Measurements from ENCODE around the gene LILRA6. TPM values are rescaled to one million over a fixed set of nuclear protein-coding genes. Genes with fewer than 3 reads are reported as not detected.
A peak's percentile ranks its signal among the peaks of the same experiment; 100 is the strongest.

LILRA6 gene
- total and polyA plus RNA-seq, 2 of the 13 experiments (the other 11 are each of a cell fraction or from before 2014, with no cell fraction given) = not detected

GRCh38 chr19:54191011-54191810, 51.4 kb downstream of the LILRA6 start, which contains the start of gene TSEN34 (continued):
- TF ChIP-seq TARDBP (CRISPR knock-in tag; IDR thresholded peaks at IDR 0.05) (no peak; the same call in 1 of the 2 replicates), ZNF543 (CRISPR knock-in tag; IDR thresholded peaks at IDR 0.05) (no peak), ZBTB26 (CRISPR knock-in tag; IDR thresholded peaks at IDR 0.05; ENCODE audit: borderline replicate concordance) (no peak; the same call in 1 of the 2 replicates), FOXJ3 (CRISPR knock-in tag; IDR thresholded peaks at IDR 0.05; ENCODE audit: borderline replicate concordance) (no peak), KLF11 (CRISPR knock-in tag; IDR thresholded peaks at IDR 0.05) (no peak), ZSCAN20 (CRISPR knock-in tag; IDR thresholded peaks at IDR 0.05; ENCODE audit: borderline replicate concordance) (0 out of 2 replicates have a peak, but pooled peaks have one; percentile 31), ZNF30 (CRISPR knock-in tag; IDR thresholded peaks at IDR 0.05) (no peak), ZNF367 (CRISPR knock-in tag; IDR thresholded peaks at IDR 0.05; ENCODE audit: borderline replicate concordance) (no peak), ZNF83 (CRISPR knock-in tag; IDR thresholded peaks at IDR 0.05; ENCODE audit: borderline replicate concordance) (no peak), SP4 (CRISPR knock-in tag; IDR thresholded peaks at IDR 0.05) (no peak; the same call in none of the 2 replicates)
- TF ChIP-seq, protein P1, sequence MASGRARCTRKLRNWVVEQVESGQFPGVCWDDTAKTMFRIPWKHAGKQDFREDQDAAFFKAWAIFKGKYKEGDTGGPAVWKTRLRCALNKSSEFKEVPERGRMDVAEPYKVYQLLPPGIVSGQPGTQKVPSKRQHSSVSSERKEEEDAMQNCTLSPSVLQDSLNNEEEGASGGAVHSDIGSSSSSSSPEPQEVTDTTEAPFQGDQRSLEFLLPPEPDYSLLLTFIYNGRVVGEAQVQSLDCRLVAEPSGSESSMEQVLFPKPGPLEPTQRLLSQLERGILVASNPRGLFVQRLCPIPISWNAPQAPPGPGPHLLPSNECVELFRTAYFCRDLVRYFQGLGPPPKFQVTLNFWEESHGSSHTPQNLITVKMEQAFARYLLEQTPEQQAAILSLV (CRISPR knock-in tag; IDR thresholded peaks at IDR 0.05; ENCODE audit: borderline replicate concordance) = no peak
- TF ChIP-seq, protein P2, sequence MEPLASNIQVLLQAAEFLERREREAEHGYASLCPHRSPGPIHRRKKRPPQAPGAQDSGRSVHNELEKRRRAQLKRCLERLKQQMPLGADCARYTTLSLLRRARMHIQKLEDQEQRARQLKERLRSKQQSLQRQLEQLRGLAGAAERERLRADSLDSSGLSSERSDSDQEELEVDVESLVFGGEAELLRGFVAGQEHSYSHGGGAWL (CRISPR knock-in tag; IDR thresholded peaks at IDR 0.05) = no peak; the same call in 1 of the 2 replicates
- TF ChIP-seq, protein P3, sequence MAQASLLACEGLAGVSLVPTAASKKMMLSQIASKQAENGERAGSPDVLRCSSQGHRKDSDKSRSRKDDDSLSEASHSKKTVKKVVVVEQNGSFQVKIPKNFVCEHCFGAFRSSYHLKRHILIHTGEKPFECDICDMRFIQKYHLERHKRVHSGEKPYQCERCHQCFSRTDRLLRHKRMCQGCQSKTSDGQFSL (CRISPR knock-in tag; IDR thresholded peaks at IDR 0.05) = no peak
- TF ChIP-seq, protein P4, sequence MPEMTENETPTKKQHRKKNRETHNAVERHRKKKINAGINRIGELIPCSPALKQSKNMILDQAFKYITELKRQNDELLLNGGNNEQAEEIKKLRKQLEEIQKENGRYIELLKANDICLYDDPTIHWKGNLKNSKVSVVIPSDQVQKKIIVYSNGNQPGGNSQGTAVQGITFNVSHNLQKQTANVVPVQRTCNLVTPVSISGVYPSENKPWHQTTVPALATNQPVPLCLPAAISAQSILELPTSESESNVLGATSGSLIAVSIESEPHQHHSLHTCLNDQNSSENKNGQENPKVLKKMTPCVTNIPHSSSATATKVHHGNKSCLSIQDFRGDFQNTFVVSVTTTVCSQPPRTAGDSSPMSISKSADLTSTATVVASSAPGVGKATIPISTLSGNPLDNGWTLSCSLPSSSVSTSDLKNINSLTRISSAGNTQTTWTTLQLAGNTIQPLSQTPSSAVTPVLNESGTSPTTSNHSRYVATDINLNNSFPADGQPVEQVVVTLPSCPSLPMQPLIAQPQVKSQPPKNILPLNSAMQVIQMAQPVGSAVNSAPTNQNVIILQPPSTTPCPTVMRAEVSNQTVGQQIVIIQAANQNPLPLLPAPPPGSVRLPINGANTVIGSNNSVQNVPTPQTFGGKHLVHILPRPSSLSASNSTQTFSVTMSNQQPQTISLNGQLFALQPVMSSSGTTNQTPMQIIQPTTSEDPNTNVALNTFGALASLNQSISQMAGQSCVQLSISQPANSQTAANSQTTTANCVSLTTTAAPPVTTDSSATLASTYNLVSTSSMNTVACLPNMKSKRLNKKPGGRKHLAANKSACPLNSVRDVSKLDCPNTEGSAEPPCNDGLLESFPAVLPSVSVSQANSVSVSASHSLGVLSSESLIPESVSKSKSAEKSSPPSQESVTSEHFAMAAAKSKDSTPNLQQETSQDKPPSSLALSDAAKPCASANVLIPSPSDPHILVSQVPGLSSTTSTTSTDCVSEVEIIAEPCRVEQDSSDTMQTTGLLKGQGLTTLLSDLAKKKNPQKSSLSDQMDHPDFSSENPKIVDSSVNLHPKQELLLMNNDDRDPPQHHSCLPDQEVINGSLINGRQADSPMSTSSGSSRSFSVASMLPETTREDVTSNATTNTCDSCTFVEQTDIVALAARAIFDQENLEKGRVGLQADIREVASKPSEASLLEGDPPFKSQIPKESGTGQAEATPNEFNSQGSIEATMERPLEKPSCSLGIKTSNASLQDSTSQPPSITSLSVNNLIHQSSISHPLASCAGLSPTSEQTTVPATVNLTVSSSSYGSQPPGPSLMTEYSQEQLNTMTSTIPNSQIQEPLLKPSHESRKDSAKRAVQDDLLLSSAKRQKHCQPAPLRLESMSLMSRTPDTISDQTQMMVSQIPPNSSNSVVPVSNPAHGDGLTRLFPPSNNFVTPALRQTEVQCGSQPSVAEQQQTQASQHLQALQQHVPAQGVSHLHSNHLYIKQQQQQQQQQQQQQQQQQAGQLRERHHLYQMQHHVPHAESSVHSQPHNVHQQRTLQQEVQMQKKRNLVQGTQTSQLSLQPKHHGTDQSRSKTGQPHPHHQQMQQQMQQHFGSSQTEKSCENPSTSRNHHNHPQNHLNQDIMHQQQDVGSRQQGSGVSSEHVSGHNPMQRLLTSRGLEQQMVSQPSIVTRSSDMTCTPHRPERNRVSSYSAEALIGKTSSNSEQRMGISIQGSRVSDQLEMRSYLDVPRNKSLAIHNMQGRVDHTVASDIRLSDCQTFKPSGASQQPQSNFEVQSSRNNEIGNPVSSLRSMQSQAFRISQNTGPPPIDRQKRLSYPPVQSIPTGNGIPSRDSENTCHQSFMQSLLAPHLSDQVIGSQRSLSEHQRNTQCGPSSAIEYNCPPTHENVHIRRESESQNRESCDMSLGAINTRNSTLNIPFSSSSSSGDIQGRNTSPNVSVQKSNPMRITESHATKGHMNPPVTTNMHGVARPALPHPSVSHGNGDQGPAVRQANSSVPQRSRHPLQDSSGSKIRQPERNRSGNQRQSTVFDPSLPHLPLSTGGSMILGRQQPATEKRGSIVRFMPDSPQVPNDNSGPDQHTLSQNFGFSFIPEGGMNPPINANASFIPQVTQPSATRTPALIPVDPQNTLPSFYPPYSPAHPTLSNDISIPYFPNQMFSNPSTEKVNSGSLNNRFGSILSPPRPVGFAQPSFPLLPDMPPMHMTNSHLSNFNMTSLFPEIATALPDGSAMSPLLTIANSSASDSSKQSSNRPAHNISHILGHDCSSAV (CRISPR knock-in tag; IDR thresholded peaks at IDR 0.05; ENCODE audit: borderline replicate concordance) = no peak

Measured in HepG2 (cell line).